Aorta (tissue), 5 donors: ENCODE measurements around the gene USP40. TPM values are rescaled to one million over a fixed set of nuclear protein-coding genes. Genes with fewer than 3 reads are reported as not detected.

Source experiments
- ATAC-seq: fragments of 200-7000 bp; cut with Tn5 transposase; one replicate; pipeline ENCODE4 v1.9.1; 2022; ENCODE audit warnings: moderate library complexity; ENCODE audit not compliant: low FRiP score
- DNase-seq, 2 donors: peaks; one replicate each; pipeline ENCODE4 v3.0.0-alpha.2; 2020
- H3K27ac ChIP-seq, 2 donors: one replicate each; pipeline ENCODE4 v1.5.1; 2013; ENCODE audit warnings: low read length in 2 of 2, mild to moderate bottlenecking in 2 of 2, moderate library complexity in 2 of 2, control low read depth in 1 of 2, inconsistent platforms in 1 of 2, low read depth in 1 of 2
- H3K27me3 ChIP-seq, 2 donors: one replicate each; pipeline ENCODE4 v1.6.1; 2013; ENCODE audit warnings: control low read depth in 1 of 2, low read length in 1 of 2, mild to moderate bottlenecking in 1 of 2, moderate library complexity in 1 of 2; ENCODE audit not compliant: insufficient read depth in 2 of 2, control insufficient read depth in 1 of 2
- H3K36me3 ChIP-seq, 2 donors: one replicate each; pipeline ENCODE4 v1.6.1; 2013; ENCODE audit warnings: control low read depth in 1 of 2, low read length in 1 of 2, mild to moderate bottlenecking in 1 of 2; ENCODE audit not compliant: insufficient read depth in 2 of 2, control insufficient read depth in 1 of 2
- H3K4me1 ChIP-seq, 2 donors: one replicate each; pipeline ENCODE4 v1.6.1; 2013; ENCODE audit warnings: low read length in 2 of 2, control low read depth in 1 of 2, mild to moderate bottlenecking in 1 of 2, moderate library complexity in 1 of 2; ENCODE audit not compliant: insufficient read depth in 2 of 2, control insufficient read depth in 1 of 2
- H3K4me3 ChIP-seq, 2 donors: one replicate each; pipeline ENCODE4 v1.5.1; 2013; ENCODE audit warnings: low read length in 2 of 2, control low read depth in 1 of 2, mild to moderate bottlenecking in 1 of 2
- H3K9me3 ChIP-seq: one replicate; pipeline ENCODE4 v1.6.1; 2013; ENCODE audit warnings: mild to moderate bottlenecking, low read length; ENCODE audit not compliant: control insufficient read depth
- WGBS, 2 donors: extraction: QIAGEN DNeasy Blood & Tissue Kit; methylation state at CpG; one replicate each; pipeline ENCODE4 v1.1.7; 2013; 5-methylcytosine and 5-hydroxymethylcytosine counted together
- intact Hi-C, 2 donors: fragments of 100-400 bp; cut with DNase I; formaldehyde crosslinking; loops; one replicate each; pipeline versions ENCODE4 v1.14.2 to v1.15.0; 2022
- polyA plus RNA-seq, 2 donors: library from polyadenylated mRNA; stranded (reverse); fragments of 200-250 nt; gene quantifications; one replicate each; pipeline ENCODE4 v1.2.3, GENCODE V29; 2013
- total RNA-seq, 2 donors: library from RNA; stranded (reverse); fragmentation: NEBNext Ultra II Directional; extraction: Animal tissue kit (Norgen Biotek cat#: 25700); gene quantifications; one replicate each; pipeline ENCODE4 v1.2.1, GENCODE V29; 2021
- donor health status: healthy with polysubstance abuse.
- donor health status: Bipolar disorder and iron deficiency.
- donor health status: DM: no; HTN: no; CAD: no.
- donor health status: DM: no; HTN: no; CAD: no.
- donor health status: DM: yes; HTN: yes; CAD: no.

Gene USP40
- total and polyA plus RNA-seq, 4 donors, result 11.4 to 52.6 (median 30.0) TPM

GRCh38 chr2:233443511-233444183 is 122.9 kb downstream of the USP40 start:
- ATAC-seq (peak; percentile 80), DNase-seq (peak; percentile 85 to 92)

GRCh38 chr2:233442028-233442310 is 124.6 kb downstream of the USP40 start:
- Histone ChIP-seq H3K36me3 (peaks cover 0 to 5% of the 10 kb centered on the region in 2 donors), H3K4me1 (no peaks in the 10 kb centered on the region), H3K27ac (no peak overlapping the region), H3K27me3 (no peaks in the 10 kb centered on the region), H3K4me3 (no peak overlapping the region), H3K9me3 (no peaks in the 10 kb centered on the region)
- intact Hi-C loops, result loop anchor here (2.0 to 5.0 kb wide), 2 partner anchors 87 to 90 kb away; partner anchors contain the start of gene DGKD (in 2 of the 2)
- WGBS, 2 donors, result 76 to 81% methylated on average over 4 of the region's 4 CpGs
- ATAC-seq (no peak), DNase-seq (no peak)

More at GRCh38 chr2:233443511-233444183, 122.9 kb downstream of the USP40 start:
- peaks cover 0 to 6% of the 10 kb centered on the region in 2 donors for H3K36me3 ChIP-seq
- H3K4me1 ChIP-seq, result no peaks in the 10 kb centered on the region
- H3K27me3 ChIP-seq, result no peaks in the 10 kb centered on the region
- intact Hi-C loops, result loop anchor here (1.0 to 5.0 kb wide), 3 partner anchors 38 to 91 kb away; partner anchors contain the start of gene DGKD (in 2 of the 2)
- no peak overlapping the region for H3K27ac ChIP-seq
- H3K9me3 ChIP-seq, result no peaks in the 10 kb centered on the region
- H3K4me3 ChIP-seq, result no peak overlapping the region
- 38 to 39% methylated on average over 18 of the region's 18 CpGs for WGBS, 2 donors

- Histone ChIP-seq H3K27ac (no peak overlapping the region), H3K36me3 (peaks cover 0 to 5% of the 10 kb centered on the region in 2 donors), H3K4me1 (no peaks in the 10 kb centered on the region), H3K27me3 (no peaks in the 10 kb centered on the region), H3K9me3 (no peaks in the 10 kb centered on the region), H3K4me3 (no peak overlapping the region)
- ATAC-seq (no peak), DNase-seq (peak in 1 of 2 donors; percentile 72)
- intact Hi-C loops, result loop anchor here (2.0 to 5.0 kb wide), 2 partner anchors 87 to 89 kb away; partner anchors contain the start of gene DGKD (in 2 of the 2)
- 89 to 90% methylated on average over 26 of the region's 26 CpGs for WGBS, 2 donors
These were observed 125.2 kb downstream of the USP40 start for GRCh38 chr2:233441161-233442027.

- DNase-seq, result peak in 1 of 2 donors; percentile 73
- Histone ChIP-seq H3K9me3 (no peaks in the 10 kb centered on the region), H3K4me1 (no peaks in the 10 kb centered on the region), H3K4me3 (no peak overlapping the region), H3K36me3 (peaks cover 0 to 9% of the 10 kb centered on the region in 2 donors), H3K27me3 (no peaks in the 10 kb centered on the region), H3K27ac (no peak overlapping the region)
- 84 to 88% methylated on average over 9 of the region's 9 CpGs for WGBS, 2 donors
- ATAC-seq, result no peak
- intact Hi-C loops, result loop anchor here in 1 of 2 donors (5.0 kb wide), 1 partner anchor 88 kb away; the partner anchor contains the start of gene DGKD
These were observed 125.9 kb downstream of the USP40 start for GRCh38 chr2:233440714-233441113.

GRCh38 chr2:233440314-233440713 is 126.3 kb downstream of the USP40 start:
- intact Hi-C loops, result loop anchor here in 1 of 2 donors (5.0 kb wide), 1 partner anchor 88 kb away; the partner anchor contains the start of gene DGKD
- ATAC-seq (no peak), DNase-seq (peak in 1 of 2 donors; percentile 65)
- H3K9me3 ChIP-seq, result no peaks in the 10 kb centered on the region
- no peaks in the 10 kb centered on the region for H3K4me1 ChIP-seq
- peaks cover 0 to 6% of the 10 kb centered on the region in 2 donors for H3K36me3 ChIP-seq
- no peaks in the 10 kb centered on the region for H3K27me3 ChIP-seq
- 80 to 82% methylated on average over 17 of the region's 17 CpGs for WGBS, 2 donors
- H3K4me3 ChIP-seq, result no peak overlapping the region
- H3K27ac ChIP-seq, result no peak overlapping the region

- intact Hi-C loops, result no loop called here
- H3K4me3 ChIP-seq, result no peak overlapping the region
- DNase-seq (peak in 1 of 2 donors; percentile 72), ATAC-seq (no peak)
- no peaks in the 10 kb centered on the region for H3K9me3 ChIP-seq
- 58 to 59% methylated on average over 9 of the region's 9 CpGs for WGBS, 2 donors
- H3K36me3 ChIP-seq, result peaks cover 0 to 11% of the 10 kb centered on the region in 2 donors
- no peaks in the 10 kb centered on the region for H3K4me1 ChIP-seq
- no peaks in the 10 kb centered on the region for H3K27me3 ChIP-seq
- no peak overlapping the region for H3K27ac ChIP-seq
These were observed 127.4 kb downstream of the USP40 start for GRCh38 chr2:233439191-233439590.

- Histone ChIP-seq H3K9me3 (no peaks in the 10 kb centered on the region), H3K36me3 (peaks cover 0 to 11% of the 10 kb centered on the region in 2 donors)
- ATAC-seq, result no peak
These were observed 127.9 kb downstream of the USP40 start for GRCh38 chr2:233438573-233439147.

GRCh38 chr2:233437439-233437955 is 129.1 kb downstream of the USP40 start:
- Histone ChIP-seq H3K27me3 (no peaks in the 10 kb centered on the region), H3K36me3 (peaks cover 0 to 11% of the 10 kb centered on the region in 2 donors), H3K4me1 (no peaks in the 10 kb centered on the region), H3K9me3 (no peaks in the 10 kb centered on the region), H3K4me3 (no peak overlapping the region), H3K27ac (no peak overlapping the region)
- intact Hi-C loops, result no loop called here
- ATAC-seq, result no peak
- WGBS, 2 donors, result 82% methylated on average over 14 of the region's 14 CpGs
- DNase-seq, result peak in 1 of 2 donors; percentile 69

More at GRCh38 chr2:233438573-233439147, 127.9 kb downstream of the USP40 start:
- H3K27me3 ChIP-seq, result no peaks in the 10 kb centered on the region
- WGBS, 2 donors, result 83 to 86% methylated on average over 15 of the region's 15 CpGs
- DNase-seq, result peak in 1 of 2 donors; percentile 68
- H3K27ac ChIP-seq, result no peak overlapping the region
- no peak overlapping the region for H3K4me3 ChIP-seq
- intact Hi-C loops, result no loop called here
- H3K4me1 ChIP-seq, result no peaks in the 10 kb centered on the region
